KMS-11 (cell line): ENCODE measurements around the gene PMF1.
A peak's percentile ranks its signal among the peaks of the same experiment; 100 is the strongest.

Experiments
- H2AFZ ChIP-seq: fragments of 200-600 bp; sonication (generic); 2 replicates; pipeline ENCODE4 v1.6.1; 2016; ENCODE audit warnings: antibody characterized with exemption, mixed run types, low read depth
- H3K27ac ChIP-seq: fragments of 200-600 bp; sonication (generic); 2 replicates; pipeline ENCODE4 v1.6.1; 2016; ENCODE audit warnings: mild to moderate bottlenecking, mixed run types
- H3K27me3 ChIP-seq: fragments of 200-600 bp; sonication (generic); 2 replicates; pipeline ENCODE4 v1.6.1; 2017; ENCODE audit warnings: mild to moderate bottlenecking, low read depth, mixed run types, moderate library complexity; ENCODE audit not compliant: insufficient read depth
- H3K36me3 ChIP-seq: fragments of 200-600 bp; sonication (generic); 2 replicates; pipeline ENCODE4 v1.6.1; 2017; ENCODE audit warnings: mild to moderate bottlenecking, mixed run types; ENCODE audit not compliant: insufficient read depth
- H3K4me1 ChIP-seq: fragments of 200-600 bp; sonication (generic); 2 replicates; pipeline ENCODE4 v1.6.1; 2016; ENCODE audit warnings: mild to moderate bottlenecking, low read depth, mixed run types; ENCODE audit not compliant: poor library complexity, severe bottlenecking
- H3K4me2 ChIP-seq: fragments of 200-600 bp; sonication (generic); 2 replicates; pipeline ENCODE4 v1.7.0; 2016; ENCODE audit warnings: mild to moderate bottlenecking, mixed run types
- H3K4me3 ChIP-seq: fragments of 200-600 bp; sonication (generic); IDR thresholded peaks from 2 replicates; pipeline ENCODE4 v1.6.1; 2017; ENCODE audit warnings: low read depth, low read length, mixed read lengths; ENCODE audit not compliant: insufficient read depth
- H3K79me2 ChIP-seq: fragments of 200-600 bp; sonication (generic); 2 replicates; pipeline ENCODE4 v1.6.1; 2016; ENCODE audit warnings: low read depth, mixed run types; ENCODE audit not compliant: insufficient read depth
- H3K9ac ChIP-seq: fragments of 200-600 bp; sonication (generic); 2 replicates; pipeline ENCODE4 v1.6.1; 2016; ENCODE audit warnings: mild to moderate bottlenecking, mixed run types
- H4K20me1 ChIP-seq: fragments of 200-600 bp; sonication (generic); 2 replicates; pipeline ENCODE4 v1.6.1; 2016; ENCODE audit warnings: mild to moderate bottlenecking, mixed run types; ENCODE audit not compliant: insufficient read depth
- TF ChIP-seq, protein P1 (sequence below): fragments of 200-600 bp; sonication (generic); conservative IDR thresholded peaks from 2 replicates; pipeline ENCODE4 v1.6.1; 2017; ENCODE audit warnings: low read depth, mild to moderate bottlenecking, antibody characterized with exemption, low read length, moderate library complexity, mixed read lengths

Gene PMF1

DNA sequence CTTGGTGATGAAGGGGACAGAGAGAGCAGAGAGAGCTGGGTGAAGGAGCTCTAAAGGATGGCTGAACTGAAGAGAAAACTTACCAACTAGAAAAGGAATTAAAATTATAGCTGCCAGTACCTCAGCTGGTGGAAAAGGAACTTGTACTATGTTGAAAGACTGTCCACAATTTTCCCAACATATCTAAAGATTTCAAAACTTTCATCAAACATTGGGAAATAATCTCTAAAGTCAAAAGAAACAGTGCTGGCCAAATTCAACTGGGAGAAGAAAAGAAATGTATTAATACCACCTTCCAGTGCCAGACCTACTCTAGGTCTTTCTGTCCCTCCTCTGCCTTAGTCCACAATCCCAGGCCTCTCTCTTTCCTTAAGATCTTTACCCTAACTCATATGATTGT lies 63.7 kb downstream of the PMF1 start:
- H3K4me3 ChIP-seq = no peak overlapping the region
- H3K27ac ChIP-seq = no peak overlapping the region
- peaks cover 18% of the 10 kb centered on the region for H4K20me1 ChIP-seq
- TF ChIP-seq, protein P1, sequence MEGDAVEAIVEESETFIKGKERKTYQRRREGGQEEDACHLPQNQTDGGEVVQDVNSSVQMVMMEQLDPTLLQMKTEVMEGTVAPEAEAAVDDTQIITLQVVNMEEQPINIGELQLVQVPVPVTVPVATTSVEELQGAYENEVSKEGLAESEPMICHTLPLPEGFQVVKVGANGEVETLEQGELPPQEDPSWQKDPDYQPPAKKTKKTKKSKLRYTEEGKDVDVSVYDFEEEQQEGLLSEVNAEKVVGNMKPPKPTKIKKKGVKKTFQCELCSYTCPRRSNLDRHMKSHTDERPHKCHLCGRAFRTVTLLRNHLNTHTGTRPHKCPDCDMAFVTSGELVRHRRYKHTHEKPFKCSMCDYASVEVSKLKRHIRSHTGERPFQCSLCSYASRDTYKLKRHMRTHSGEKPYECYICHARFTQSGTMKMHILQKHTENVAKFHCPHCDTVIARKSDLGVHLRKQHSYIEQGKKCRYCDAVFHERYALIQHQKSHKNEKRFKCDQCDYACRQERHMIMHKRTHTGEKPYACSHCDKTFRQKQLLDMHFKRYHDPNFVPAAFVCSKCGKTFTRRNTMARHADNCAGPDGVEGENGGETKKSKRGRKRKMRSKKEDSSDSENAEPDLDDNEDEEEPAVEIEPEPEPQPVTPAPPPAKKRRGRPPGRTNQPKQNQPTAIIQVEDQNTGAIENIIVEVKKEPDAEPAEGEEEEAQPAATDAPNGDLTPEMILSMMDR = no peak
- H3K4me2 ChIP-seq = no peak overlapping the region
- peaks cover 62% of the 10 kb centered on the region; the same call in 1 of the 2 replicates for H3K36me3 ChIP-seq
- no peaks in the 10 kb centered on the region for H3K27me3 ChIP-seq
- no peak overlapping the region for H2AFZ ChIP-seq
- H3K9ac ChIP-seq = no peak overlapping the region
- H3K4me1 ChIP-seq = peaks cover 34% of the 10 kb centered on the region
- H3K79me2 ChIP-seq = peaks cover 39% of the 10 kb centered on the region

DNA sequence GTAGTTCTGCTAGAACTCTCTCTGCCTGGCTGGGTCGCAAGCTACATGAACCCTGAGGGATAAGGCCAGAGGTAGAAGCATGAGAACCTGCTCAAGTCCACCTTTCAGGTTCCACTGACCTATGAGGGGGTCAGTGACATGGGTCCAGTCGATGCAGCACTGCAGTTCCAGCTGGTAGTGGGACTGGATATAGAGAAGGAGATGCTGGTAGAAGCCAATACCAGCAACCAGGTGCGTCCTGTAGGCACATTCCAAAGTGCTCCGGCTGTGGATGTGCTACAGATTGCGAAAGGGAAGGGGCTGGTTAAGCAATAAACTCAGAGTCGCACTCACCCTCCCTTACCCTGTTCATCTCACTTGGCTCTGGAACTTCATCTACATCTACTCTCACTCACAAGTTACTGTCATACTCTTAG lies 64.2 kb downstream of the PMF1 start:
- Histone ChIP-seq H4K20me1 (peaks cover 18% of the 10 kb centered on the region), H3K27ac (no peak overlapping the region), H3K4me2 (no peak overlapping the region), H3K27me3 (no peaks in the 10 kb centered on the region), H3K79me2 (peaks cover 43% of the 10 kb centered on the region), H2AFZ (no peak overlapping the region), H3K4me3 (no peak overlapping the region), H3K9ac (no peak overlapping the region), H3K36me3 (peaks cover 58% of the 10 kb centered on the region; the same call in 1 of the 2 replicates), H3K4me1 (peaks cover 35% of the 10 kb centered on the region)
- TF ChIP-seq, protein P1 = no peak

DNA sequence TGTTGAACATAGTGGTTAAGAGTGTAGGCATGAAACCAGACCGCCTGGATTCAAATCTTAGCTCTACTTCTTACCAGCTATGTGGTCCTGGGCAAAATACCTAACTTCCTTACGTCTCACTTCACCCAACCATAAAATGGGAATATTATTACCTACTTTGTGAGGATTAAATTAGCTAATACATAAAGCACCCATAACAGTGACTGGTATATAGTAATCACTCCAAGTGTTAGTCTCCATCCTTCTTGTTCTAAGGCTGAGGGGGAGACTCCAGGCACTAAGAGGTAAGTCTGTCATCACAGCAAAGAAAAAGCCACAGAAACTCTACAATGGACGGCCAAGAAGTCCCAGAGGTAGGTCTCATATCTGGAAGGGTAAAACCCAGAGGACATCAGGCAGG lies 67.0 kb downstream of the PMF1 start:
- peaks cover 18% of the 10 kb centered on the region for H4K20me1 ChIP-seq
- no peaks in the 10 kb centered on the region for H3K27me3 ChIP-seq
- TF ChIP-seq, protein P1 = no peak
- no peak overlapping the region for H3K27ac ChIP-seq
- H3K79me2 ChIP-seq = peaks cover 65% of the 10 kb centered on the region
- peaks cover 33% of the 10 kb centered on the region; the same call in 1 of the 2 replicates for H3K36me3 ChIP-seq
- H3K4me1 ChIP-seq = peaks cover 47% of the 10 kb centered on the region
- peak overlapping the region; percentile 79 for H3K4me2 ChIP-seq
- H2AFZ ChIP-seq = no peak overlapping the region
- no peak overlapping the region for H3K4me3 ChIP-seq
- H3K9ac ChIP-seq = no peak overlapping the region

DNA sequence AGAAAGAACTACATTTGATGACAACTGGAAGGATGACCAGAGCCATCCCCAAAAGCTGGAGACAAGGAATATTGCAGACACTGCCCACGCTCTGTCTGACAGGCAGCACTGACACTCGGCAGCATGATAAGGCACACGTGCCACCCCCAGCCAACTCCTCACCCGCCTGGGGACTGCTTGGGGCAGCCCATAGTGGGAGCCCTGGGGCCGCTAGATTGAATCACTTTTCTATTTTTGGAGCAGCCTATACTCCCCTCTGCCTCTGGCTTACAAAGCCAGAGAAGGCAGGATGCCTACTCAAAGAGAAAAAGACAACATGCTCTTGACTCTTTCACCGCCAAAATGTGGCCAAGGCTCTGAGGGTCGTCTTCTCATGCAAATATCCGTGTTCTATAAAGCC lies 68.5 kb downstream of the PMF1 start:
- H3K9ac ChIP-seq = peak overlapping the region; percentile 87; the same call in 1 of the 2 replicates
- H3K4me3 ChIP-seq = peak overlapping the region; percentile 71
- peak overlapping the region; percentile 62 for H3K27ac ChIP-seq
- TF ChIP-seq, protein P1 = peak; percentile 42; the same call in 1 of the 2 replicates
- peaks cover 23% of the 10 kb centered on the region; the same call in 1 of the 2 replicates for H3K36me3 ChIP-seq
- peak overlapping the region; percentile 79 for H3K4me2 ChIP-seq
- peaks cover 47% of the 10 kb centered on the region for H3K4me1 ChIP-seq
- no peak overlapping the region for H2AFZ ChIP-seq
- H3K27me3 ChIP-seq = no peaks in the 10 kb centered on the region
- H4K20me1 ChIP-seq = peaks cover 18% of the 10 kb centered on the region
- H3K79me2 ChIP-seq = peaks cover 65% of the 10 kb centered on the region
